MM.1S (cell line): Measurements from ENCODE around the gene THSD7B.

ENCODE experiments used
- EZH2 ChIP-seq: fragments of 300-600 bp; sonication (generic); optimal IDR thresholded peaks from 2 replicates; pipeline ENCODE3; 2017; ENCODE audit warnings: low read depth, mild to moderate bottlenecking, antibody characterized with exemption, low read length, mixed read lengths
- EZH2phosphoT487 ChIP-seq: fragments of 300-600 bp; sonication (generic); IDR thresholded peaks from 2 replicates; pipeline ENCODE4 v1.6.1; 2018; ENCODE audit warnings: antibody characterized with exemption, low read length
- TF ChIP-seq, protein P1 (sequence below): fragments of 300-600 bp; sonication (generic); IDR thresholded peaks from 2 replicates; pipeline ENCODE4 v1.5.1; 2016; ENCODE audit warnings: antibody characterized with exemption, low read length, mixed read lengths

DNA sequence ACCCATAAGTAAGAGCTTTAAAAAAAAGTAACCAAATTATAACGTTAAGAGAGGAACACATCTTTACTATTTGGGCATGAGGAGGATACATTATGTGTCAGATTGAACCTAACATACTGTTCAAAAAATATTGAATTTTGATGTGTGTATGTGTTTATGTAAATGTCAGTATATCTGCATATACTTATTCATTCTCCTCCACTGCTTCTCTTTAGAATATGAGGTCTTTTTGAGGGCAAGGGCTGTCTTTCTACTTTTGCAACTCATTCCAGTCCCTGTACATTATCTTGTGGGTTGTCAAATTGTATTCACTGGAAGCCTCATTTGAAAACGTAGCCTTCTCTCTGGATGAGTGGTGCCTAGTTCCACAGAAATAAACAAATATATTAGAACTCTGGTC is 689.5 kb downstream of the THSD7B start:
- TF ChIP-seq, protein P1, sequence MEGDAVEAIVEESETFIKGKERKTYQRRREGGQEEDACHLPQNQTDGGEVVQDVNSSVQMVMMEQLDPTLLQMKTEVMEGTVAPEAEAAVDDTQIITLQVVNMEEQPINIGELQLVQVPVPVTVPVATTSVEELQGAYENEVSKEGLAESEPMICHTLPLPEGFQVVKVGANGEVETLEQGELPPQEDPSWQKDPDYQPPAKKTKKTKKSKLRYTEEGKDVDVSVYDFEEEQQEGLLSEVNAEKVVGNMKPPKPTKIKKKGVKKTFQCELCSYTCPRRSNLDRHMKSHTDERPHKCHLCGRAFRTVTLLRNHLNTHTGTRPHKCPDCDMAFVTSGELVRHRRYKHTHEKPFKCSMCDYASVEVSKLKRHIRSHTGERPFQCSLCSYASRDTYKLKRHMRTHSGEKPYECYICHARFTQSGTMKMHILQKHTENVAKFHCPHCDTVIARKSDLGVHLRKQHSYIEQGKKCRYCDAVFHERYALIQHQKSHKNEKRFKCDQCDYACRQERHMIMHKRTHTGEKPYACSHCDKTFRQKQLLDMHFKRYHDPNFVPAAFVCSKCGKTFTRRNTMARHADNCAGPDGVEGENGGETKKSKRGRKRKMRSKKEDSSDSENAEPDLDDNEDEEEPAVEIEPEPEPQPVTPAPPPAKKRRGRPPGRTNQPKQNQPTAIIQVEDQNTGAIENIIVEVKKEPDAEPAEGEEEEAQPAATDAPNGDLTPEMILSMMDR, result no peak
- no peak for TF ChIP-seq EZH2
- TF ChIP-seq EZH2phosphoT487, result no peak
